ENCODE measurements around the gene IGF2R. TPM values are rescaled to one million over a fixed set of nuclear protein-coding genes. Genes with fewer than 3 reads are reported as not detected.
"Not testable (repeated sequence)": the region's sequence is repeated elsewhere in the genome, so short reads cannot be mapped to it uniquely, and the experiment has no call there.

Gene IGF2R
- total RNA-seq, 1 experiment from 2014 or later: 75.3 TPM

DNA sequence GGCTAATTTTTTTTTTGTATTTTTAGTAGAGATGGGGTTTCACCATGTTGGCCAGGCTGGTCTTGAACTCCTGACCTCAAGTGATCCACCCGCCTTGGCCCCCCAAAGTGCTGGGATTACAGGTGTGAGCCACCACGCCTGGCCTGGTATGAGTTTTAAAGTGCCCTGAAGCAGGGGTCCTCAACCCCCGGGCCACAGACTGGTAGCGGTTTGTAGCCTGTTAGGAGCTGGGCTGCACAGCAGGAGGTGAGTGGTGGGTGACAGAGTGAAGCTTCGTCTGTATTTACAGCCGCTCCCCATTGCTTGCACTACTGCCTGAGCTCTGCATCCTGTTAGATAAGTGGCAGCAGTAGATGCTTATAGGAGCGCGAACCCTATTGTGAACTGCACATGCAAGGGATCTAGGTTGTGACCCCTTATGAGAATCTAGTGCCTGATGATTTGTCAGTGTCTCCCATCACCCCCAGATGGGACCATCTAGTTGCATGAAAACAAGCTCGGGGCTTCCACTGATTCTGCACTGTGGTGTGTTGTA lies 32.1 kb downstream of the IGF2R start:
- CTCF ChIA-PET; DNase-seq (ENCODE audit: low spot score); H3K4me3 Mint-ChIP-seq; ATAC-seq; H3K27ac Mint-ChIP-seq; H3K27me3 Mint-ChIP-seq (ENCODE audit: low read depth); POLR2A ChIA-PET: not testable (repeated sequence)
- peaks cover 24% of the 10 kb centered on the region for H3K36me3 Mint-ChIP-seq
- H3K4me1 Mint-ChIP-seq: peaks cover 21% of the 10 kb centered on the region
- peaks cover 10% of the 10 kb centered on the region for H3K9me3 Mint-ChIP-seq

DNA sequence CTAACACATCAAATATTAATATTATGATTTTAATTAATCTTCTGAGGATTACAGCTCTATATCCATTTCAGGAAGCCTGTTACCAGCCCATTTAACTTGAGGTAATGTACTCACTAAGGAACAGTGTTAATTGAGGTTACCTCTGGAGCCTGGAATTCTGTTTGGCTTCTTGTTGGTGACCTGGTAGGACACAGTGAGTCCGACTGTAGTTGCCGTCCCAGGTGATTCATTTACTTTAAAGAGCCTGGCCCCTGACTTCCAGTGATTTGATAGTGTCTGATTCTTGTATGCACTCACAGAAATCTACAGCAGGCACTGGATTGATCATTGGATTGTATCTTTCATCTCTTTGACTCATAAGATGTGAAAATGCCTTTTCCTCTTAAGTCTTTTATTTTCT lies 34.0 kb downstream of the IGF2R start:
- H3K4me1 Mint-ChIP-seq: peaks cover 15% of the 10 kb centered on the region

More for the DNA sequence above, 34.0 kb downstream of the IGF2R start:
- no peak overlapping the region for H3K4me3 Mint-ChIP-seq
- H3K27me3 Mint-ChIP-seq (ENCODE audit: low read depth): no peaks in the 10 kb centered on the region
- DNase-seq (ENCODE audit: low spot score) (no peak), ATAC-seq (no peak)
- ChIA-PET CTCF (no interaction called here), POLR2A (interaction anchor here (0.5 kb wide), 1 partner anchor 97 kb away, joined by 4 read pairs; no protein-coding TSS in a partner anchor)
- H3K36me3 Mint-ChIP-seq: peaks cover 29% of the 10 kb centered on the region
- H3K9me3 Mint-ChIP-seq: peaks cover 10% of the 10 kb centered on the region
- H3K27ac Mint-ChIP-seq: no peak overlapping the region
- TF ChIP-seq HMGA2 (CRISPR knock-in tag; IDR thresholded peaks at IDR 0.05): no peak
- TF ChIP-seq, protein P1, sequence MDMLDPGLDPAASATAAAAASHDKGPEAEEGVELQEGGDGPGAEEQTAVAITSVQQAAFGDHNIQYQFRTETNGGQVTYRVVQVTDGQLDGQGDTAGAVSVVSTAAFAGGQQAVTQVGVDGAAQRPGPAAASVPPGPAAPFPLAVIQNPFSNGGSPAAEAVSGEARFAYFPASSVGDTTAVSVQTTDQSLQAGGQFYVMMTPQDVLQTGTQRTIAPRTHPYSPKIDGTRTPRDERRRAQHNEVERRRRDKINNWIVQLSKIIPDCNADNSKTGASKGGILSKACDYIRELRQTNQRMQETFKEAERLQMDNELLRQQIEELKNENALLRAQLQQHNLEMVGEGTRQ (CRISPR knock-in tag; IDR thresholded peaks at IDR 0.05): no peak
- no peak for TF ChIP-seq RORB (CRISPR knock-in tag; IDR thresholded peaks at IDR 0.05)
- TF ChIP-seq, protein P2, sequence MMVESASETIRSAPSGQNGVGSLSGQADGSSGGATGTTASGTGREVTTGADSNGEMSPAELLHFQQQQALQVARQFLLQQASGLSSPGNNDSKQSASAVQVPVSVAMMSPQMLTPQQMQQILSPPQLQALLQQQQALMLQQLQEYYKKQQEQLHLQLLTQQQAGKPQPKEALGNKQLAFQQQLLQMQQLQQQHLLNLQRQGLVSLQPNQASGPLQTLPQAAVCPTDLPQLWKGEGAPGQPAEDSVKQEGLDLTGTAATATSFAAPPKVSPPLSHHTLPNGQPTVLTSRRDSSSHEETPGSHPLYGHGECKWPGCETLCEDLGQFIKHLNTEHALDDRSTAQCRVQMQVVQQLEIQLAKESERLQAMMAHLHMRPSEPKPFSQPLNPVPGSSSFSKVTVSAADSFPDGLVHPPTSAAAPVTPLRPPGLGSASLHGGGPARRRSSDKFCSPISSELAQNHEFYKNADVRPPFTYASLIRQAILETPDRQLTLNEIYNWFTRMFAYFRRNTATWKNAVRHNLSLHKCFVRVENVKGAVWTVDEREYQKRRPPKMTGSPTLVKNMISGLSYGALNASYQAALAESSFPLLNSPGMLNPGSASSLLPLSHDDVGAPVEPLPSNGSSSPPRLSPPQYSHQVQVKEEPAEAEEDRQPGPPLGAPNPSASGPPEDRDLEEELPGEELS (CRISPR knock-in tag; IDR thresholded peaks at IDR 0.05): no peak
- TF ChIP-seq FOXP1 (CRISPR knock-in tag; IDR thresholded peaks at IDR 0.05; ENCODE audit: borderline replicate concordance): no peak
- TF ChIP-seq, protein P3, sequence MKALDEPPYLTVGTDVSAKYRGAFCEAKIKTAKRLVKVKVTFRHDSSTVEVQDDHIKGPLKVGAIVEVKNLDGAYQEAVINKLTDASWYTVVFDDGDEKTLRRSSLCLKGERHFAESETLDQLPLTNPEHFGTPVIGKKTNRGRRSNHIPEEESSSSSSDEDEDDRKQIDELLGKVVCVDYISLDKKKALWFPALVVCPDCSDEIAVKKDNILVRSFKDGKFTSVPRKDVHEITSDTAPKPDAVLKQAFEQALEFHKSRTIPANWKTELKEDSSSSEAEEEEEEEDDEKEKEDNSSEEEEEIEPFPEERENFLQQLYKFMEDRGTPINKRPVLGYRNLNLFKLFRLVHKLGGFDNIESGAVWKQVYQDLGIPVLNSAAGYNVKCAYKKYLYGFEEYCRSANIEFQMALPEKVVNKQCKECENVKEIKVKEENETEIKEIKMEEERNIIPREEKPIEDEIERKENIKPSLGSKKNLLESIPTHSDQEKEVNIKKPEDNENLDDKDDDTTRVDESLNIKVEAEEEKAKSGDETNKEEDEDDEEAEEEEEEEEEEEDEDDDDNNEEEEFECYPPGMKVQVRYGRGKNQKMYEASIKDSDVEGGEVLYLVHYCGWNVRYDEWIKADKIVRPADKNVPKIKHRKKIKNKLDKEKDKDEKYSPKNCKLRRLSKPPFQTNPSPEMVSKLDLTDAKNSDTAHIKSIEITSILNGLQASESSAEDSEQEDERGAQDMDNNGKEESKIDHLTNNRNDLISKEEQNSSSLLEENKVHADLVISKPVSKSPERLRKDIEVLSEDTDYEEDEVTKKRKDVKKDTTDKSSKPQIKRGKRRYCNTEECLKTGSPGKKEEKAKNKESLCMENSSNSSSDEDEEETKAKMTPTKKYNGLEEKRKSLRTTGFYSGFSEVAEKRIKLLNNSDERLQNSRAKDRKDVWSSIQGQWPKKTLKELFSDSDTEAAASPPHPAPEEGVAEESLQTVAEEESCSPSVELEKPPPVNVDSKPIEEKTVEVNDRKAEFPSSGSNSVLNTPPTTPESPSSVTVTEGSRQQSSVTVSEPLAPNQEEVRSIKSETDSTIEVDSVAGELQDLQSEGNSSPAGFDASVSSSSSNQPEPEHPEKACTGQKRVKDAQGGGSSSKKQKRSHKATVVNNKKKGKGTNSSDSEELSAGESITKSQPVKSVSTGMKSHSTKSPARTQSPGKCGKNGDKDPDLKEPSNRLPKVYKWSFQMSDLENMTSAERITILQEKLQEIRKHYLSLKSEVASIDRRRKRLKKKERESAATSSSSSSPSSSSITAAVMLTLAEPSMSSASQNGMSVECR (CRISPR knock-in tag; IDR thresholded peaks at IDR 0.05; ENCODE audit: borderline replicate concordance): no peak
- no peak for TF ChIP-seq MYBL2 (CRISPR knock-in tag; IDR thresholded peaks at IDR 0.05)
- TF ChIP-seq SOX15 (CRISPR knock-in tag; IDR thresholded peaks at IDR 0.05): no peak
- TF ChIP-seq ZNF425 (CRISPR knock-in tag; conservative IDR thresholded peaks at IDR 0.05): no peak
- TF ChIP-seq, protein P4, sequence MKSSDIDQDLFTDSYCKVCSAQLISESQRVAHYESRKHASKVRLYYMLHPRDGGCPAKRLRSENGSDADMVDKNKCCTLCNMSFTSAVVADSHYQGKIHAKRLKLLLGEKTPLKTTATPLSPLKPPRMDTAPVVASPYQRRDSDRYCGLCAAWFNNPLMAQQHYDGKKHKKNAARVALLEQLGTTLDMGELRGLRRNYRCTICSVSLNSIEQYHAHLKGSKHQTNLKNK (CRISPR knock-in tag; IDR thresholded peaks at IDR 0.05): no peak
- no peak for TF ChIP-seq FOXK1 (CRISPR knock-in tag; IDR thresholded peaks at IDR 0.05)
- no peak for TF ChIP-seq ZNF121 (CRISPR knock-in tag; IDR thresholded peaks at IDR 0.05)
- TF ChIP-seq, protein P5, sequence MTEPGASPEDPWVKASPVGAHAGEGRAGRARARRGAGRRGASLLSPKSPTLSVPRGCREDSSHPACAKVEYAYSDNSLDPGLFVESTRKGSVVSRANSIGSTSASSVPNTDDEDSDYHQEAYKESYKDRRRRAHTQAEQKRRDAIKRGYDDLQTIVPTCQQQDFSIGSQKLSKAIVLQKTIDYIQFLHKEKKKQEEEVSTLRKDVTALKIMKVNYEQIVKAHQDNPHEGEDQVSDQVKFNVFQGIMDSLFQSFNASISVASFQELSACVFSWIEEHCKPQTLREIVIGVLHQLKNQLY (CRISPR knock-in tag; IDR thresholded peaks at IDR 0.05): no peak
- TF ChIP-seq, protein P6, sequence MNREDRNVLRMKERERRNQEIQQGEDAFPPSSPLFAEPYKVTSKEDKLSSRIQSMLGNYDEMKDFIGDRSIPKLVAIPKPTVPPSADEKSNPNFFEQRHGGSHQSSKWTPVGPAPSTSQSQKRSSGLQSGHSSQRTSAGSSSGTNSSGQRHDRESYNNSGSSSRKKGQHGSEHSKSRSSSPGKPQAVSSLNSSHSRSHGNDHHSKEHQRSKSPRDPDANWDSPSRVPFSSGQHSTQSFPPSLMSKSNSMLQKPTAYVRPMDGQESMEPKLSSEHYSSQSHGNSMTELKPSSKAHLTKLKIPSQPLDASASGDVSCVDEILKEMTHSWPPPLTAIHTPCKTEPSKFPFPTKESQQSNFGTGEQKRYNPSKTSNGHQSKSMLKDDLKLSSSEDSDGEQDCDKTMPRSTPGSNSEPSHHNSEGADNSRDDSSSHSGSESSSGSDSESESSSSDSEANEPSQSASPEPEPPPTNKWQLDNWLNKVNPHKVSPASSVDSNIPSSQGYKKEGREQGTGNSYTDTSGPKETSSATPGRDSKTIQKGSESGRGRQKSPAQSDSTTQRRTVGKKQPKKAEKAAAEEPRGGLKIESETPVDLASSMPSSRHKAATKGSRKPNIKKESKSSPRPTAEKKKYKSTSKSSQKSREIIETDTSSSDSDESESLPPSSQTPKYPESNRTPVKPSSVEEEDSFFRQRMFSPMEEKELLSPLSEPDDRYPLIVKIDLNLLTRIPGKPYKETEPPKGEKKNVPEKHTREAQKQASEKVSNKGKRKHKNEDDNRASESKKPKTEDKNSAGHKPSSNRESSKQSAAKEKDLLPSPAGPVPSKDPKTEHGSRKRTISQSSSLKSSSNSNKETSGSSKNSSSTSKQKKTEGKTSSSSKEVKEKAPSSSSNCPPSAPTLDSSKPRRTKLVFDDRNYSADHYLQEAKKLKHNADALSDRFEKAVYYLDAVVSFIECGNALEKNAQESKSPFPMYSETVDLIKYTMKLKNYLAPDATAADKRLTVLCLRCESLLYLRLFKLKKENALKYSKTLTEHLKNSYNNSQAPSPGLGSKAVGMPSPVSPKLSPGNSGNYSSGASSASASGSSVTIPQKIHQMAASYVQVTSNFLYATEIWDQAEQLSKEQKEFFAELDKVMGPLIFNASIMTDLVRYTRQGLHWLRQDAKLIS (CRISPR knock-in tag; IDR thresholded peaks at IDR 0.05; ENCODE audit: borderline replicate concordance): no peak
- no peak for TF ChIP-seq NFYB (CRISPR knock-in tag; conservative IDR thresholded peaks at IDR 0.05; ENCODE audit: low read depth)
- TF ChIP-seq ETV6 (CRISPR knock-in tag; IDR thresholded peaks at IDR 0.05): no peak
- no peak for TF ChIP-seq RELA (CRISPR knock-in tag; IDR thresholded peaks at IDR 0.05; ENCODE audit: borderline replicate concordance)
